Hippocampal formation (tissue), 2 donors: Measurements from ENCODE around the gene MAN1A1.

ENCODE experiments used
- DNase-seq, 2 donors: peaks; one replicate each; lab custom pipeline; 2025; lab: John Stamatoyannopoulos, UW

Gene MAN1A1

GRCh38 chr6:119346450-119346849 is 3.1 kb downstream of the MAN1A1 start:
- DNase-seq = no peak

- no peak for DNase-seq
These were observed 4.4 kb downstream of the MAN1A1 start for GRCh38 chr6:119345114-119345513.

DNA sequence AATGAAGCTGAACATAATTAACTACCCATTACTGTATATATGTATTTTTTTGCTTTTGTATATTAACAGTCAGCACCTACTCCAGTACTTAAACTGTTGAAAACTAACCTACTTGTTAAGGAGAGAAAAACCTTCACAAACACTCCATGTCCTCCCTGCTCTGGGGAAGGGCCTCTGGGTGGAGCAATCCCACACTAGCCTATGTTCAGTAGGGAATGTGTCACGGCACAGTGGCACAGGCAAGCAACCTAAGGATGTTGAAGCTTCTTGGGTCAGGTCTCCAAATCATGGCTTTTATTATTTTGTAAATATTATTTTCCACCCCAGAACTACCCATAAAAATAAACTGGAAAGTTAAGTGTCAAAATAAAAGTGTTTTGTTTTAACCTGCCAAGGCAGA is 5.3 kb downstream of the MAN1A1 start:
- no peak for DNase-seq

DNA sequence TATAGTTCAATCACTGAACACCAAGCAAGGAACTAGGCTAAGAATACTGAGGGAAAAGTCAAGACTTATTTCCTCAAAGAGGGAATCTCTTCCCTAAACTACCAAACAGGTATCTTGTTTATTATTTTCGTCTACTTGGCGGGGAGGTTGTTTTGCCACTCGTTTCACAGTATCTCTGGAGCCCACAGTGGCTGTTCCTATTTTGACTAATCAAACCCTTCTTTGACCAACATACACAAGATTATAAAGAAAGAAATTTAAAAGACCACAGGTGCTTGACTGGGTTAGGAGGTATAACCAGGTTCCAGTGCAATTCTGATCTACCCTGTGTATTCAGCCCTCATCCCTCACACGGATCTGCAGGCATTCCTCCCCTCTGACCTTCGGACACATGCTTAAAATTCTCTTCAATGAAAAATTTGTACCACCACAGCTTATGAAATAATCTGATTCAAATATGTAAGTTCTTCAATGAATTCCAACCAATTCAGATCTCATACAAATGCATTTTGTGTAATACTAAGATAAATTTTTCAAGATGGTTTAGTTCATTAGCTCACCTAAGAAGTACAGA is 5.9 kb downstream of the MAN1A1 start:
- DNase-seq = no peak

- no peak for DNase-seq
These were observed 6.4 kb downstream of the MAN1A1 start for GRCh38 chr6:119343167-119343566.

- DNase-seq = no peak
These were observed 7.1 kb downstream of the MAN1A1 start for GRCh38 chr6:119342430-119342829.

- DNase-seq = no peak
These were observed 8.6 kb downstream of the MAN1A1 start for GRCh38 chr6:119340796-119341487.

GRCh38 chr6:119339941-119340456 is 9.6 kb downstream of the MAN1A1 start:
- no peak for DNase-seq

DNA sequence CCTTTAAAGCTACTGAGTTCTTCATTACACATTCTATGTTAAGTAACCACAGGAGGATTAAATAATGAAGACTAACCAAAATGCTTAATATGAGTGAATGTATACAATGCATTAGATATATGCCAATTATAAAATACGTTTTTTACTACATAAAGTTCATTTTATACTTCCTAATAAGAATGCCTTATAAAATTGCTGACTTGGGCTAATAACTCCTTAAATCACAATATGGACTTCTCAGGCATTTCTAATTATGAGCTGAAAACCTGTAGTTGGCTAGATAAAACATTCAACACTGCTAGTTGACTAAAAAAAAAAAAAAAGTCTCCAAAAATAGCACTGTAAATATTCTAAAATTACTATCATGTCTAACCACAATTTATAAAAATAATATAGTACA is 11.8 kb downstream of the MAN1A1 start:
- DNase-seq = no peak

GRCh38 chr6:119337252-119337651 is 12.3 kb downstream of the MAN1A1 start:
- DNase-seq = no peak

GRCh38 chr6:119334535-119335264 is 14.9 kb downstream of the MAN1A1 start:
- no peak for DNase-seq

- DNase-seq = peak in 1 of 2 donors; percentile 35
These were observed 15.8 kb downstream of the MAN1A1 start for GRCh38 chr6:119333707-119334295.

DNA sequence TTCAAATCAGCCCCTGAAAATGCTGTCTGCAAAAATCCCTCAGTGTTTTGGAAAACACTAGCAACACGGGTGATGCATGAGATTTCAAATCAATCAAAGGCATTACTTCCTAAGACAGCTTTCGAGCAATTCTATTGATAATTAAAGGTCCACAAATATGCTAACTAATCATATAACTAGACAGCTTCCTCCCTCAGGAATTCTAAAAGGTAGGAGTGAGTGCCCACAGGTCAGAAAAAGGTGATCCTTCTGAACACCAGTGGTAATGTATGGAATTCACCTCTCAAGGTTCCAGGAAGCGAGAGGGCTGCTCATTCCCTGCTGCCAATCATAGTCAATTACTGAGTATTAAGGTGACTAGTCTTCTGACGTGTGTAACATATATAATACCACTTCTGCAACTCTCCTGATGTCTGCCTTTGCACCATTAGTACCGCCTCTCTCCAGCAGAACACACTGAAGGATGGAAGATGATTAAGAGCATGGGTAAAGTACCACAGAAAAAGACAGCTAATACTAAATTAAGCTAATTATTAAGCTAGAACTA is 16.4 kb downstream of the MAN1A1 start:
- DNase-seq = no peak

DNA sequence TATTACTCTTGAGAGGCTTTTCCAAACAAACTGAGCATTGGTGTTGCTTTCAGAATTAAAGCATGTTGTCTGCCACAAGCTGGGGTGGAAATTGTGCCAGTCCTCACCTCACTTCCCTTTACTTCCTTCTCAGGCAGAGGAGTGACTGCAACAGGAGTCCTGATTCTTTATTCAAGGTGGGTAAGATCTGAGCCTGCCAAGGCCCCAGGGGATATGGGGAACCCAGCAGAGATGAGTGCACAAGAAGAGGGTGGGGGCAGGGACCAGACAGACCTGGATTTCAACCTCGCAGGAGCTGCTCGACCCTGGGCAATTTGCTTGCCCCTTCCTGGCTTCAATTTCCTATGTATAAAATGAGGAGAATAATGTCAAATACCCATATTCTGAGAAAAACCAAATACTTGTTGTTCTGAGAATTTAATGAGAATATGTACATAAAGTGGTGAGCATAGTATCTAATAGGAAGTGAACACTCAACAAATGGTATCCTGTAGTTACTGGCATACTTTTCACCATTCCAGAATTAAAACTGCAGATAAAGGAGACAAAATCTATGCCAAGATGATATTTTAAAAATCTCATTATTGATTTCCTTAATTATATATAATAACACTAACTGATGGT is 17.8 kb downstream of the MAN1A1 start:
- no peak for DNase-seq

GRCh38 chr6:119330520-119331113 is 18.9 kb downstream of the MAN1A1 start:
- no peak for DNase-seq

DNA sequence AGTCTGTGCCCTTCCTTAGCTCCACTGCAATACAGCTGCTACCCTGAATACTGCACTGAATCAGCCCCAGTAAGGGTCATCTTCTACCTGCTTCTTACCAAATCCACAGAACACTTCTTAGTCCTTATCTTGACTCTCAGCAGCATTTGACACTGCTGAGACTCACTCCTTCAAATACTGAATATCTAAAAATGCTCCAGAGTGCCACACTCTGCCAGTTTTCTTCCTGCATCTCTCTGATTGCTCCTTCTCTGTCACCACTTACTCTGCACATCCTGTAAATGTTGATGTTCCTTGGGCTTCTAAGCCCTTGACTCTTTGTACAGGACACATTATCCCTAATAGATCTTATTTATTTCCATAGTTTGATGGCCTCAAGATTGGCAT is 19.8 kb downstream of the MAN1A1 start:
- DNase-seq = no peak

DNA sequence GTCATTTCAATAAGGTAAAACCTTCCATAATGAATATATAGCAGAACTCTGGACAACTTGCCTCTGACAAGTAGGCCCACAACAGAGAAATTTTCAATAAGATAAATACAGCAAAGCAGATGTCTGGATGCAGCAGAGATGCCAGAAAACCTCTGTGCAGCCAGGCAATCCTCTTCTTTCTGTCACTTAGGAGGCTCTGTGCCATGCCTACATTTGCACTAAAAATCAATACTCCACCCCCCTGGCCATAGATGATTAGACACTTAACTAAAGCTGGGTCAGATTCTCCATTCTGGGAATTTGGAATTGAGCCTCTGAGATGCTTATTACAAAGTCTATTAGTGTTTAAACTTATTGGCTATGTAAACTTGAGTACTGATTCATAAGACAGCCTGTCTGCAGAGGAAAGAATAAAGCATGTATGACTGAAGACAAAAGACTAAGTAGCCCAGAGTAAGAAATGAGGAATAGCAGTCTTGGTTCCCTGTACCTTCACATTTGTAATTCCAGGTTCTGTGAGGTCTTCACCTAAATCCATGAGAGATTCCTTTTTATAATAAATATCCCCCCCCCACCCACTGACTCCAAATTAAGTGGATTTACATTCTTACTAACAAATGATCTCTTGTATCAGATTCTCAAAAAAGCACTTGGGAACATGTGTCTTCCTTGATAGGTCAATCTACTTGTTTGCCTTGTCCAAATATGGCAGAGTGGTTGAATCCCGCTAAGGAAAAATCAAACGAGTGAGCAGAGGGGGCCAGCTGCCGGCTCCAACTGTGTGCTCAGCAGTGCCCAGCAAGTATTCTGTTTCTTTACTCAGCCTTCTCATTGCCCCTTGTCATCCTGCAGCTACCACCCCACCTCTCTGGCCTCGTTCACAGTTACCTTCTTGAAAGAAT is 20.4 kb downstream of the MAN1A1 start:
- no peak for DNase-seq

- DNase-seq = no peak
These were observed 21.3 kb downstream of the MAN1A1 start for GRCh38 chr6:119328254-119328653.

DNA sequence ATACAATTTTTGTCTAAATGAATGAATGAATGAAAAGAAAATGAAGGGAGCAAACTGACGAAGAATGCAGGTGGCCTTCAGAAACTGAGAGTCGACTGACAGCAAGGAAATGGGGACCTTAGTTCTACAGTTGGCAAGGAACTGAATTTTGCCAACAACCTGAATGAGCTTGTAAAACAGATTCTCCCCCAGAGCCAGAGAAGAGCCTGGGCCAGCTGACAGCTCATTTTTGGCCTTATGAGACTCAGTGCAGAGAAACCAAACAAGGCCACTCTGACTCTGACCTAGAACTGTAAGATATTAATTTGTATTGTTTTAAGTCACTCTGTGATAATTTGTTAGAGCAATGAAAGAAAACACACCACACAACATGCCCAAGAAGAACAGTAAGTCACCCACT is 21.8 kb downstream of the MAN1A1 start:
- no peak for DNase-seq

- no peak for DNase-seq
These were observed 23.1 kb downstream of the MAN1A1 start for GRCh38 chr6:119326291-119327005.
